ENCODE results near the gene LMF1. TPM values are rescaled to one million over a fixed set of nuclear protein-coding genes. Genes with fewer than 3 reads are reported as not detected.
"Not testable (repeated sequence)": the region's sequence is repeated elsewhere in the genome, so short reads cannot be mapped to it uniquely, and the experiment has no call there.

LMF1 gene
- polyA plus RNA-seq, 3 donors, result 17.9 to 26.7 (median 22.0) TPM

DNA sequence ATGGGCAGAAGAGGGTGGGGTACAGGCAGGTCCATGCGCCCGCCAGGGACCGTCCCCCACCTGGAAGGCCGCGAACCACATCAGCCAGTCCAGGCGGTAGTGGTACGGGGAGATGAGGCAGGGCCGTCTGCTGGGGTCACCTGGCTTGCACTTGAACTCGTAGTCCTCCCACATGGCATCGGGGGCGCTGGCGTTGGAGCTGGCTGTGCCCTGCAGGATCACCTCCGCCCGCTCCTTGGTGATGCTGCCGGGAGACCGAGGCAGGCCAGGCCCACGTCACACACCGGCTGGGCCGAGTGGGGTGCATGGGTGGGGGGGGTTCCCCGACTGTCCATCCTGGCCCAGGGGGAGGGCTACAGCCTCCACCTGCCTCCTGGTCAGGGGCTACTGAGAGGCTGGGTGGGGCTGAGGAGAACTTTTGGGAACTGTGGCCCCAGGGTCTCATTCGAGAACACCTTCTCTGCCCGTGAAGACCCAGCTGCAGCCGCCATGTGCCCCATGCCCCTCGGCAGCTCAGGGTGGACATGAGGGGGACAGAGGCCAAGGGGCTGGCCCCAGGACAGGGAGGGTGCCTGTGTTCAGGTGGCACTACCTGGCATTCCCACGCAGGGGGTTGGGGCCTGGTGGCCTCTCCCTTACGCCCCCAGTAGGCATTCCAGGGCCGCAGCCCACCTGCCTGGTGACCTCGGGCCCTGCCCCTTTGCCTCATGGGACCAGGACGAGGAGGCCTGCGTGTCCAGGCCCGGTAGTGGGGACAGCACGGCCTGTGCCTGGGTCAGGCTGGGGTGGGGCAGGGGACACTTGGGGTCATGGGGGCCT, 100.8 kb downstream of the LMF1 start:
- DNase-seq, result no peak

DNA sequence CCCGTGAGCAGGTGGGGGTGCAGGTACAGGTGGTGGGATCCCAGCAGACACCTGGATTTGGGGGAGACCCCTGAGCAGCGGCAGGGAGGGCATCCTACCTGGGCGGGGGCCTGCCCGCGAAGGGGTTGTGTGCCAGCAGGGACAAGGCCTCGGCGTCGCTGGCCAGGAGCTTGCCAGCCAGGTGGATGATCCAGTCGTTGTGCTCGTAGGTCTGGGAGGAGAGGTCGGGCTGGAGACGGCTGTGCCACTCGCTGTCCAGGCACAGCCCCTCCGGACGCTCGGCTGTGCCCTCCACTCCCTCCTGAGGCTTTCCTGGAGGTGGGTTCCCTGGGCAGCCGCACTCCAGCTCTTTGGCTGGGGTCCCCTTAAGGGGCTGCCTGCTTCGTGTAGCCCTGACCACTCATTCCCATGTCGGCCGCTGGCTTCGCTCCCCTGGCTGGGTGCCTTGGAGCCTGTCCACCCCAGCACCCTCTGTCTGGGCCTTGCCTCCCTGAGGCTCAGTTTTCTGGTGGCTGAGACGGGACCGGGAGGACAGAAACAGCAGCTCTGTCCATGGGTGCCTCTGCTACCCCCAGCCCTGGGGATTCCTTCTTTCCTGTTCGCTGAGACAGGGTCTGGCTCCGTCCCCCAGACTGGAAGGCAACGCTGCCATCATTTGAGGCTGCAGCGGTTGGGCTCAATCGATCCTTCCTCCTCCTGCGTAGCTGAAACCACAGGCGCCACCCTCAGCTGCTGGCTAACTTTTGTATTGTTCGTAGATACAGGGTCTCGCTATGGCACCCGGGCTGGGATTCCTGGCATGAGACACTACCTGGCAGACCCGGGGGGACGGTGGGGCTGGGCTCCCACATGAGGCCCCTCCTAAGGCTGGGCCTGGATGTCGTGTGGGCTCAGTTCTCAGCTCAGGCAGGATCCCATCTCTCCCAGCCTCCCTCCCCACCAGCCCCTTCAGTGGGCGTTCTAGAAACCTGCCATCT, 101.7 kb downstream of the LMF1 start:
- no peak for DNase-seq

DNA sequence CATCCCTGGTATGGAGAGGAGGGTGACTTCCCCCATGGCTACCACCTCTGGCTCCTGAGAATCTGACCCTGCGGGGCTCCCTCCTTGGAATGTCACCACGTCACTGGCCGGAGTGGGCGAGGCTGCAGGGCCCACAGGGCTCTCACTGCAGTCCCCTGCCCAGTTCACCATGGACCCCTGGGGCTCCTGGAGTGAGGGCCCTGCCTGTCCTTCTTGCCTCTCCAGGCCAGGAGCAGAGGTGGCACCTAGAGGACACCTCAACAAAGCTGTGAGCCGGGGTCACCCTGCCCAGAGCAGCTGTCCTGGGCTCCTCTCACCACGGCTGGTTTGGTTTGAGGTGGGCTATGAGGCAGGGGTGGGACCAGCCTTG, 102.4 kb downstream of the LMF1 start:
- DNase-seq, result no peak

DNA sequence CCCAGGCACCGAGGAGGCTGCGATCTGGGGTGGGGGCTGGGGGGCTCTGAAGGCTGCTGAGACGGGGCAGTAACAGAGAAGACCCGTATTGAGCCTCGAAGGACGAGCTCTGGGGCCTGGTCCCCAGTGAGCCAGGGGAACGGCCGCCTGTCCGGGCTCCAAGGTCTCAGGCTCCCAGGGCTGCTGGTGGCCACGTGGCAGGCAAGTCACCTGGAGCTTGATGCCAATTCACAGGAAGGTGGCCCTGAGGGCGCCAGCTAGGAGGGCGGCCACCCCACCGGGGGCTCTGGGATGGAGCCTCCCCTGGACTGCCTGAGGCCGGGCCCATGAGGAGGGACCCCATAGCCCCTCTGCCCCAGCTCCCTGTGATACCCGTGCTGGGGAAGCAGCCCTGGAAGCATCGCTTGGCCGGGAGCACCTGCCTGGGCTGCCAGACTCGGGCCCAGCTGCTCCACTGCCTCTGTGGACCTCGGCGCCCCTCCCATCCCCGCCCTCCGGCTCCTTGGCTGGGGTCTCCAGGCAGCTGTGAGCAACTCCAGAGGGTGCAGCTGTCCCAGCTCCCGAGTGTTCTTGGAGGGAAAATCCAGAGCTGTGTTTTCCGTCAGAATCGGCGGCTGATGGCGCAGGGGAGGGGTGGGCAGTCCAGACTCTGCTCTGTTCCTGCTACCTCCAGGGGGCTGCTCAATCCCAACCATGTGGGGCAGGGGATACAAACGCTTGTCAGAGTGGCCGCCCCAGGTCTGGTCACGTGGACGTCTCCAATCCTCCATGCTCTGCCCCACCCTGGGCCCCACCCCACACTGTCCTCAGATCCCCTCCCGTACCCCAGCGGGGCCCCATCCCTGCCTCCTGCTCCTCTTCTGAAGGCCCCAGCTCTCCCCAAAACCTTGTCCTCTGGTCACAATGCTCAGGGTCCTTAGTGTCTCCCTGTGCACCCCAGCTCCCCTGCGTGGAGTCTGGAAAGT, 103.1 kb downstream of the LMF1 start:
- DNase-seq, result no peak

DNA sequence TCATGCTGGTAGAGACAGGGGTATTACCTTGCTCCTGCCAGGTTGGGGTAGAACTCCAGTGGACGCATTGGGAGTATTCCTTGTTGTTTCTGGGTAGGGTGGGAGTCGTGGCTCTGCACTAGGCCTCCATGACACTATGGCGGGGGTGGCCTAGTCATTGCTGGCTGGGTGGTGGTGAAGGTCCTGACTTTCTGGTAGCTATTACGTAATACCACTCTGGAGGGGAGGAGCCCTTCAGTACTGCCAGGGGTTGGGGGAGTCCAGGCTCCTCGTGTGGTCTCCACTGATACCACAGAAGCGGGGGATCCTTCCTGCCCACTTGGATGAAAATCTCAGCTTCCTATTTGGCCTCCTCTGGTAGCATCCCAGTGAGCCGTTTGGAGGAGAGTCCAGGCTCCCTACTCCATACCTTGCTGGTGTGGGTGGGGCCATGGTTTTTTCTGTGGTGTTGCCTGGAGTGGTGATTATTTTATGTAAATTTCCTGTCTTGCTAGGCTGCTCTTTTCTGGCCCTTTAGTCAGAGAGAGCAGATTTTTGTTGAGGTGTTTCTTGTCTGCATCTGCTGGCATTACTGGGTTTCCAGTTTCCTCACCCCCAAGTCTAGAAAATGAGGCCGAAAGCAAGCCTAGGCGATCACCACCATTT, 104.4 kb downstream of the LMF1 start:
- no peak for DNase-seq

DNA sequence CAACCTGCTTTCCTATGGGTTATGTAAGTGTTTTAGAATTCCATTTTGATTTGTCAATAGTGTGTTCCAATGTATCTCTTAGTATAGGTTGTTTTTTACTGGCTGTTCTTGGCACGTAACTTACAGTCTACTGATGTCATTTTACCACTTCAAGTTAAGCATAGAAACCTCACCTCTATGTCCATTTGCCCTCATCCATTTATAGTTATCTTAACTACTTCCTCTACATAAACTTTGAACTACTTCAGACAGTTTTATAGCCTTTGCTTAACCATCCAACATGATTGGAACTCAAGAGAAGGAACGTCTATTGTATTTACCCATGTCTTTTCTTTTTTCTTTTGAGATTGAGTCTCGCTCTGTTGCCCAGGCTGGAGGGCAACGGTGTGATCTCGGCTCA, 105.8 kb downstream of the LMF1 start:
- DNase-seq, result no peak

DNA sequence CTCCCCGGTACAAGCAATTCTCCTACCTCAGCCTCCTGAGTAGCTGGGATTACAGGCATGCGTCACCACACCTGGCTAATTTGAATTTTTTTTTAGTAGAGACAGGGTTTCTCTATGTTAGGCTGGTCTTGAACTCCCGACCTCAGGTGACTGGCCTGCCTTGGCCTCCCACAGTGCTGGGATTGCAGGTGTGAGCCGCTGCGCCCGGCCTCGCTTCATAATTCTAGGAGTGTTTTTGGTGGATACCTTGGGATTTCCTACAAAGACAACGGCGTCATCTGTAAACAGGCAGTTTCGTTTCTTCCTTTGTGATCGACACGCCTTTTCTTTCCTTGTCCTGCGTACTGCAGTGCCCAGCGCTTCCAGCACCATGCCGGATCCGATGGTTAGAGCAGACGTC, 109.3 kb downstream of the LMF1 start:
- DNase-seq, result no peak

DNA sequence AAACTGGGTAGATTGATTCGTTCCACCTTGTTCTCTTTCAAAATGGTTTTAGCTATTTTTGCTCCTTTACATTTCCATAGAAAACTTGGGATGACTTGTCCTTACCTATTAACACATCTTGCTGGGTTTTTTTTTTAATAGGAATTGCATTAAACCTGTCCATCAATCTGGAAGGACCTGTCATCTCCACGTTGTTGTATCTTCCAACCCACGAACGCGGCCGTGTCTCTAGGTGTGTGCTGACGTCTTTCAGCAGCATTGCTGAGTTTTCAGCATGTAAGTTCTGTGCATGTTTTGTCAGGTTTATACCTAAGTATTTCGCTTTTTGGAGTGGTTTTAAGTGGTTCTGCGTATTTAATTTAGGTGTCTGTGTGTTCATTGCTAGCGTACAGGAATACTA, 109.9 kb downstream of the LMF1 start:
- DNase-seq, result no peak

DNA sequence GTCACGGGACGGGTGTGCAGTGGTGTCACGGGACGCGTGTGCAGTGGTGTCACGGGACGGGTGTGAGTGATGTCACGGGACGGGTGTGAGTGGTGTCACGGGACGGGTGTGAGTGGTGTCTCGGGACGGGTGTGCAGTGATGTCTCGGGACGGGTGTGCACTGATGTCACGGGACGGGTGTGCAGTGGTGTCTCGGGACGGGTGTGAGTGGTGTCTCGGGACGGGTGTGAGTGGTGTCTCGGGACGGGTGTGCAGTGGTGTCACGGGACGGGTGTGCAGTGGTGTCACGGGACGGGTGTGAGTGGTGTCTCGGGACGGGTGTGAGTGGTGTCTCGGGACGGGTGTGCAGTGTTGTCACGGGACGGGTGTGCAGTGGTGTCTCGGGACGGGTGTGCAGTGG, 111.8 kb downstream of the LMF1 start:
- DNase-seq, result not testable (repeated sequence)

DNA sequence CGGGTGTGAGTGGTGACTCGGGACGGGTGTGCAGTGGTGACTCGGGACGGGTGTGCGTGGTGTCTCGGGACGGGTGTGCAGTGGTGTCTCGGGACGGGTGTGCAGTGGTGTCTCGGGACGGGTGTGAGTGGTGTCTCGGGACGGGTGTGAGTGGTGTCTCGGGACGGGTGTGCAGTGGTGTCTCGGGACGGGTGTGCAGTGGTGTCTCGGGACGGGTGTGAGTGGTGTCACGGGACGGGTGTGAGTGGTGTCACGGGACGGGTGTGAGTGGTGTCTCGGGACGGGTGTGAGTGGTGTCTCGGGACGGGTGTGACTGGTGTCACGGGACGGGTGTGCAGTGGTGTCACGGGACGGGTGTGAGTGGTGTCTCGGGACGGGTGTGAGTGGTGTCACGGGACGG, 112.3 kb downstream of the LMF1 start:
- DNase-seq, result not testable (repeated sequence)

DNA sequence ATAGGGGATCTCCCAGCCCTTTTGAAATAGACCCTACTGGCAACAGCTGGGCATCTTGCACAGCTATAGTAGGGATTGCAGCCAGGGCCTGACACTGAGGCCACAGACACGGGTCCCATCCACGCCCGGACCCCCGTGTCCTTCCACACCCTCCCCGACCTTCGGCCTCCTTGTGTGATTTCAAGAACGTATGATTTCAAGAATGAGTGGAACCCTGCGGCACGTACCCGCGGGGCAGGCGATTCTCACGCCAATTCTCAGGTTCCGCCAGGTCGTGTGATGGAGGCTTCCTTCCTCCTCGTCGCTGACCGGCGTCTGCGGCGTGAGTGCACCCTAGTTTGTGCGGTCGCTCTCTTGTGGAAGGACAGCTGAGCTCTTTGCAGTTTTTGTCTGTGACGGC, 114.0 kb downstream of the LMF1 start:
- DNase-seq, result no peak

DNA sequence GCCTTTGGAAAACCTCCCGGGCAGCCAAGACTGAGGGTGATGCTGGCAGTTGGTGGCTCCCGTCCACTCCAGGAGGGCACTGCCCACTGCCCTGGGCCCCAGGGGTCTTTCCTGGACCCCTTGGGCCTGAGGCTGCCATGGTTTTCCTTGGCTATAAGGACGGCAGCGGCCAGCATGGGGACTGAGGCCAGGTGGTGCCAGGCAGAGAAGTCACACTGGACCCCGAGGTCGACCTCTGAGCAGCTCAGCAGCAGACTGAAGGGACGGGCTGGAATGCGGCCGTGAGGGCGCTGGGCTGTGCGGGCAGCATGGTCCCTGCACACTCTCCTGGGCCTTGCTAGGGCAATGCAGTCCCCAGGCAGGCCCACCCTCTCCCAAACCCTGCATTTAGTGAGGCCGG, 114.7 kb downstream of the LMF1 start:
- DNase-seq, result no peak

DNA sequence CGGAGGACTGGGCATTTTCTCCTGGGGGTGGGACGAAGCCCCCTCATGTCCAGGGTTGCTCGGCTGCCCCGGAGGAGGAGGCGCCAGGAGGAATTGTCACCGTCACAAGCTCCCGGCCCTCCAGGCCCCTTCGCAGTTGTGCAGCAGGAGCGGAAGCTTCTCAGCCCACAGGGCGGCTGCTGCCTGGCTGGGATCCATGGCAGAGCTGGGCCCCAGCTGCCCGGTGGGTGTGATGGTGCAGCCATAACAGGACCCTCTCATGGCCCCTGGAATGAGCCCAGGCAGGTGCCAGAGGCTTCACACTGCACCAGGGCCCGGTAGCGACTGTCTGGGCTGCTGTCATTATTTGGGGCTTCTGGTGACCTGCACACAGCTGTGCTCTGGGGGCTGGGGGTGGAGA, 115.3 kb downstream of the LMF1 start:
- no peak for DNase-seq

DNA sequence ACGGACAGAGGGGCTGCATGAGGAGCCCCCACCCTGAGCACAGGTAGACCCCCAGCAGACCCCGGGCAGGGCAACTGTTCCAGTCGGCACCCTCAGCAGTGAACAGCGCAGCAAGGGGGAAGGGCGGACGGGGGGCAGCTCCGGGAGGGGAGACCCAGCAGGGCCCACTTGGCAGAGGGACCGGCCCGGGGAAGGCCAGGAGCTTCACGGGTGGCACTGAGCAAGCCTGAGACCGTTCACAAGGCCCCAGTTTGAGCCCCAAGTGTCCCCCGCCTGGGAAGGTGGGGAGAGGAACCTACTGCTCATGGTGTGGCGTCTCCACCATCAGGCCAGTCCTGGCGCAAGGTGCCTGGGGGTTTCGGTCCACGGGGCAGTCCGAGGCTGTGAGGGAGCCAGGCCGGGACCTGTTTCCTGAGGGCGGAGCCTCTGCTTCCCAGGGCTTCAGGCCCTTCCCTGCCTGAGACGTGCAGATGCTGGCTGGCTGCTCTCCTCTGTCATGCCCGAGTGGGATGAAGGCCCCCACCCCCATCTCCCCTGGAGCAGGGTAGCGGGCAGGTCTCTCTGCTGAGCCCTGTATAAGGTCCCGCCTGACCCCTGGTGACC, 115.9 kb downstream of the LMF1 start:
- no peak for DNase-seq

DNA sequence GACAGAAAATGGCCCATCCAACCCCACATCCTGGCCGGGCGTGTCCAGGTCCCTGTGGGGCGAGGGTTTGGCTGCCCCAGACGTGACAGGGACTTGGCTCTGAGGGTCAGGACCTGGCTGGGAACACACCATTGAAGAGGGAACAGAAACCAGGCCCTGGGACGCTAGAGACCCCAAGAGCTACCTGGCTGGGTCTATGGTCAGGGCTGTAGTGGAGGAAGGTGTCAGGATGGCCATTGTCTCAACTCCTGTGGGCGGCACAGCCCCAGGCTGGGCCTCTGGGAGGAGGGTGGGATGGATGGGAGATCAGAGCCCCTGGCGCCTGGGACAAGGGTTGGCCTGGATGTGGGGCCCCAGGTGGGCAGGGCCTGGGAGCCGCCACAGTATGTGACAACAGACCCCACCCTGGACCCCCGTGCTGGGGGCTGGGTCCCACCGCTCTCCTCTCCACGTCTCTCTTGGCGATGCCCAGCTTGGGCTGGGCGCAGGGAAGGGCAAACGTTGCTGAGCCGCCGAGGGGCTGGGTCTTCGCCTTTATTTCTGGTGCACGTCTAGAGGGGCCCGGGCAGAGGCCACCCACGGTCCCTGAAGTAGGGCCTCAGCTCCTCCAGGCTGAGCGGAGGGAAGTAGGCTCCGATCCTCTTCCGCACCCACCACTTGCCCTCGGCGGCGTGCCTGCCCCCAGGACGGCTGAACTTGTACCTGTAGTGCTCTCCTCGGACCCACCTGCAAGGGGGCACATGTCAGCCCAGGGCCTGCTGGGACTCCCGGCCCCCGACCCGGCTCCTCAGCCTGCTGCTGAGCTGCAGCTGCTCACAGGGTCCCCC, 116.6 kb downstream of the LMF1 start:
- no peak for DNase-seq

DNA sequence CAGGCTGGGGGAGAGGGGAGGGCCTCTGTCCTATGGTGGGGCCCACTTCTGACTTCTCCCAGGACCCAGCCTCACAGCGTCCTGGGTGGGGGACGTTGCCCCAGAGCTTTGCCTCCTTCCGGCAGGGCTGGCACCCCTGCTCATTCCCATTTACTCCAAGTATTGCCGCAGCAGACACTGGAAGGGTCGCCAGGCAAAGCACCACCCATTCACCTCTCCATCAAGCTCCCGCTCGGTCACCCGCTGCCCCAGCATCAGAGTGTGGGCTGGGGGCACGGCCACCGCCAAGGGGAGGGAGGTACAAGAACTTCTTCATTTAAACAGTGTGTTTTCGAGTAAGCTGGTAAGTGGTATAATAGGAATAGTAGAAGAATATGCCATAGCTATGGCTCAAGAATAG, 117.5 kb downstream of the LMF1 start:
- no peak for DNase-seq

DNA sequence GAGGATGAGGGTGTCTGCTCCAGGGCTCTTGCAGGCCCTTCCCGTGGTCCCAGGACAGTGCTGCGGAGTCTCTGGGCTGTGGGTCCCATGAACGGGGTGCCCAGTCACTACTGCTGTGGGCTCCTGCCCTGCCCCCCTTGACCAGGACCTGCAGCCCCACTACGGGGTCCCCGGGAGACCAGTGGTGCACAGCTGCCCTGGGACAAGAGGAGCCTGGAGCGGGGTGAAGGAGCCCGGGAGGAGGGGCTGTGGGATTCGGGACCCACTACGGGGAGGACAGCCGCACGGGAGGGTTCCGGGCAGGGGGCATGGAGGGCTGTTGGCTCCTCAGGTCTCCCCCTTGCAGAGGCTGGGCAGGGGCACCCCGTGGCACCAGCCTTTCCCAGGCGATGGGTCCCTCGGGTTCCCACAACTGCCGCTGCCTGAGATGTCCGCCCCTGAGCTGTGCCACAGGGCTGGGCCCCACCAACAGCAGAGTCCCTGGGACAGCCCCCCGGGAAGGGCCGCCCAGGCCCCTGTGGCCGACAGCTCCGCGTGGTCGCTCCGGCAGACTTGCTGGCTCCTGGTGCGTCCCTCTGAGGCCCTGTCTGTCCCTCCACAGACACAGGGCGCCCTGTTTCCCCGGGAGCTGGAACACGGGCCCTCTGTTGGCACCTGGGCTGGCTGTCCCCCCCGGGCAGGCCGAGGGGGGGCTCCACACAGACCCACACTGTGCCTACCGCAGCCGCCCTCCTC, 118.2 kb downstream of the LMF1 start:
- no peak for DNase-seq

DNA sequence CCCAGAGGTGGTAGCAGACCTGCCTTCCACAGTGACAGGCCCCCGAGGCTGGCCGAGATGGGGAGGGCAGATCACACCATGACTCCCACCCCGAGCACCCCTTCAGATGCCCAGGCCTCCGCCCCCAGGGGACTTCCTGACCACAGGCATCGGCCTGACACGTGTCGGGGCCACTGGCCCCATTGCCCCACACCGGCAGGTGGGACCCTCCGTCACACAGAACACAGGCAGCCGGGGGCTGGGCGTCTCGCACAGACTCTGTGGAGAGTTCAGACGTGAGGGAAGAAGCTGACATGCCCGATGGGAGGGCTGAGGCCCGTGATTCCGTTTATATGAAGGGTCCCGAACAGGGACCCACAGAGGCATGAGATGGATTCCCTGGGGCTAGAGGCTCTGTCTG, 118.9 kb downstream of the LMF1 start:
- no peak for DNase-seq

DNA sequence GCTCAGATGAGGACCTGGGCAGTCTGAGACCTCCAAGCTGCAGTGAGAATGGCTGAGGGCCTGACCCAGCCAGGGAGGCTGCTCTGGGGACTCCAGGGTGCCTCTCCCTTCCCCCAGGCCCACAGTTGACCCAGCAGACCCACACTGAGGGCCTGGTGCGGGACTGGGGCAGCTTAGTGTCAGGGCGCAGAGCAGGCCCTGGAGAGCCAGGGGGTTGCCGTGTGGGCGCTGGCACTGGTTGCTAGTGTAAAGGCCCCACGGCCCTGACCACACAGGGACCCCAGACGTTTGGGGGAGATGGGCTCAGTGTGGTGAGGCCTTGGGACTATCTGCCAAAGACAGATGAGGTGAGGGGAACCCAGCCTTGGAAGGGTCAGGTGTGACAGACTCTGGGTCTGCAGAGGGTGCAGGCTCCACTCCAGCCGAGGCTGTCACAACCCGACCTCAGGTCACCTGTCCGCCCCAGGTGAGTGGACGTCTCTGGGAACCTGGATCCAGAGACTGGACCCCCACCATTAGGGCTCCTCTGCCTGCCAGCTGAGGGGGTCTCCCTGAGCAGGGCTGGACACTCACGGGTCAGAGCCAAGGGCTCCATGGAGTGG, 119.5 kb downstream of the LMF1 start:
- no peak for DNase-seq

All from renal pelvis (tissue), 4 donors.